Mesodermal cell (in vitro differentiated cells): ENCODE measurements around the gene MARCHF5.

ENCODE experiments used
- H3K27ac ChIP-seq: 2 replicates; pipeline ENCODE4 v1.7.0; 2013; ENCODE audit warnings: mild to moderate bottlenecking, low read depth, low read length, moderate library complexity; ENCODE audit not compliant: severe bottlenecking
- H3K36me3 ChIP-seq: 2 replicates; pipeline ENCODE4 v1.7.1; 2013; ENCODE audit warnings: mild to moderate bottlenecking, low read length, moderate library complexity; ENCODE audit not compliant: control insufficient read depth, insufficient read depth
- H3K4me1 ChIP-seq: one replicate; pipeline ENCODE4 v1.7.1; 2013; ENCODE audit warnings: mild to moderate bottlenecking, low read length; ENCODE audit not compliant: insufficient read depth, control insufficient read depth, poor library complexity, severe bottlenecking
- H3K4me3 ChIP-seq: 2 replicates; pipeline ENCODE4 v1.7.0; 2013; ENCODE audit warnings: low read length, control low read depth, mild to moderate bottlenecking; ENCODE audit not compliant: insufficient read depth, poor library complexity, severe bottlenecking; ENCODE audit errors: extremely low read depth
- H3K9me3 ChIP-seq: 2 replicates; pipeline ENCODE4 v1.7.1; 2013; ENCODE audit warnings: mild to moderate bottlenecking, low read length, moderate library complexity; ENCODE audit not compliant: control insufficient read depth
- WGBS, 2 experiments: methylation state at CpG; one replicate each; pipeline ENCODE4 v1.1.5; 2013; ENCODE audit warnings: missing lambda C conversion rate in 2 of 2; ENCODE audit not compliant: insufficient coverage in 2 of 2; 5-methylcytosine and 5-hydroxymethylcytosine counted together

MARCHF5 gene

DNA sequence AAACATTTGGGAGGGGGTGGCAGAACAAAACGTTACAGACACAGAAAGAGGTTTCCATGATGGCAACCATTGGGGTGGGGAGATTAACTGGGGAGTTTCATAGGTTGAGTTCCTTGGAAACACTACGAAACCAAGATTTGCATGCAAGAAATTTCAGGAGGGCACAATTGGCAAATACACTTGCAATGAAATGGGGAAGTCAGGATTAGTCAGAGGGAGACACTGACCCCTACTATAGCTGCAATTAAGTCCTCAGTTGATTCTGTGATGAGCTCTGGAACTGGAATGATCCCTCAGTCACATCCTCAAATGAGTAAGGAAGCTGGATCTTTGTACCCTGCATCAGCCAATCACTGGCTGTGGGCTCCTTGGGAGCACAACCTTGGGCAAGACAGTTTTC, 22.2 kb upstream of the MARCHF5 start:
- WGBS, 2 experiments = 92 to 93% methylated on average over 2 of the region's 2 CpGs
- H3K4me3 ChIP-seq = no peak overlapping the region
- H3K9me3 ChIP-seq = no peaks in the 10 kb centered on the region
- H3K27ac ChIP-seq = no peak overlapping the region
- no peaks in the 10 kb centered on the region for H3K4me1 ChIP-seq
- no peaks in the 10 kb centered on the region for H3K36me3 ChIP-seq

DNA sequence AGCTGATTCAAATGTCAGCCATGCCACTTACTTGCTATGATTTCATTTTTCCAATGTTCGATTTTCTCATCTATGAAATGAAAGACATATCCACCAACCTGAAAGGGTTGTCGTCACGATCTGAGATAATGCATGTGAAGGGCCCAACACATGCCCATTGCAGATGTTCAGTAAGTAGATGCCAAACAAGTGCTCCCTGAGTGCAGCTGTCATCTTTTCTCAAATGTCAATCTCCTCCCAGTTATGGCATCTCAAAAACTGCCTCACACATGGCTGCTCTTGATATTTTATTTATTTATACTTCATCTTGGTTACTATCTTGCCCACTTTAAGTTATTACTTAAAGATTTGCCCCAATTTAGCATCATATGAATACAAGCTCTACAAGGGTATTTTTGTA, 16.9 kb upstream of the MARCHF5 start:
- H3K27ac ChIP-seq = no peak overlapping the region
- no peaks in the 10 kb centered on the region for H3K4me1 ChIP-seq
- WGBS, 2 experiments = 97 to 100% methylated on average over 1 to 3 of the region's 3 CpGs
- H3K36me3 ChIP-seq = no peaks in the 10 kb centered on the region
- no peak overlapping the region for H3K4me3 ChIP-seq
- no peaks in the 10 kb centered on the region for H3K9me3 ChIP-seq

DNA sequence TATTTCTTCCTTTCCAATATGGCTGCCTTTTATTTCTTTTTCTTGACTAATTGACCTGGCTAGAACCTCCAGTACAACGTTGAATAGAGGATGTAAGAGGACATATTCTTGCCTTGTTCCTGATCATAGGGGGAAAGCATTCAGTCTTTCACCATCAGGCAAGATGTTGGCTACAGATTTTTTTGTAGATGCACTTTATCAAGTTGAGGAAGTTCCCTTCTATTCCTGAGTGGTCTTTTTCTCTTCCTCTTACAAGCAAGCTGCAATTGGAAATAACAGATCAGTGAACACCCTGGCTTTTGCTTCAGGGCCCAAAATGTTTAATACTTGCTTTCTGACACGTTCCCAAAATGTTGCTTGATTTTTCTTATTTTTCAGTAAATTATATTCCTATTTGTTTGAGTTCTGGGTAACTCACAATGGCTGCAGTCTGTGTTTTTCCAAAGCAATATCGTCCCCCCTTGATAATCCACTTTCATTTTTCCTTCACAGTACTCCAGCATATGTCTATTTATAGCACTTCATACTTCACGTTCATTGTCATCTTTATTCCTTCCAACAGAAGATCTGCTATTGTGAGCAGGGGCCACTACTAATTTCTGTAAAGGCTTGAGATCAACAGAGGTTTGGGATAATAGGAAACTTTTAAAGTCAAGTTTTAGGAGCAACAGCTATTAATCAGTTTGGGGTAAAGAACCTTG, 11.8 kb upstream of the MARCHF5 start:
- no peaks in the 10 kb centered on the region for H3K36me3 ChIP-seq
- no peaks in the 10 kb centered on the region for H3K9me3 ChIP-seq
- H3K4me1 ChIP-seq = no peaks in the 10 kb centered on the region
- 87 to 100% methylated on average over 1 to 3 of the region's 4 CpGs for WGBS, 2 experiments
- no peak overlapping the region for H3K27ac ChIP-seq
- H3K4me3 ChIP-seq = no peak overlapping the region

DNA sequence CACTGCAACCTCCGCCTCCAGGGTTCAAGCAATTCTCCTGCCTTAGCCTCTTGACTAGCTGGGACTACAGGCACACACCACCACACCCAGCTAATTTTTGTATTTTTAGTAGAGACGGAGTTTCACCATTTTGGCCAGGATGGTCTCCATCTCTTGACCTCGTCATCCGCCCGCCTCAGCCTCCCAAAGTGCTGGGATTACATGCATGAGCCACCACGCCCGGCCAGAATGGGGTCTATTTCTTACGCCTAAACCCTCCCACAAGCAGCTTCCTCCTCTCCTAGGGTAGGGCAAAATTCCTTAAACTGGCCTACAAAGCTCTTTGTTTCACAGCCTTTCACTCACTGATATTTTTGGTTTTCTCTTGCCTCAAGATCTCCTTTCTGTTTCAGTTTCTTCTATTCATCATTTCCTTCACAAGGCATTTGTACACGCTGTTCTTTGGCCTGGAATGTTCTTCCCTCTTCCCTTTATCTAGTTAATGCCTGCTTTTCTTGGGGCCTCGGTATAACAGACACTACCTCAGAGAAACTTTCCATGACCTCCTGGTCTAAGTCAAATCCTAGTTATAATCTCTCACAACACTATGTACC, 6.8 kb upstream of the MARCHF5 start:
- Histone ChIP-seq H3K4me1 (no peaks in the 10 kb centered on the region), H3K36me3 (no peaks in the 10 kb centered on the region), H3K27ac (no peak overlapping the region), H3K9me3 (no peaks in the 10 kb centered on the region), H3K4me3 (no peak overlapping the region)
- 85 to 96% methylated on average over 5 to 9 of the region's 10 CpGs for WGBS, 2 experiments

DNA sequence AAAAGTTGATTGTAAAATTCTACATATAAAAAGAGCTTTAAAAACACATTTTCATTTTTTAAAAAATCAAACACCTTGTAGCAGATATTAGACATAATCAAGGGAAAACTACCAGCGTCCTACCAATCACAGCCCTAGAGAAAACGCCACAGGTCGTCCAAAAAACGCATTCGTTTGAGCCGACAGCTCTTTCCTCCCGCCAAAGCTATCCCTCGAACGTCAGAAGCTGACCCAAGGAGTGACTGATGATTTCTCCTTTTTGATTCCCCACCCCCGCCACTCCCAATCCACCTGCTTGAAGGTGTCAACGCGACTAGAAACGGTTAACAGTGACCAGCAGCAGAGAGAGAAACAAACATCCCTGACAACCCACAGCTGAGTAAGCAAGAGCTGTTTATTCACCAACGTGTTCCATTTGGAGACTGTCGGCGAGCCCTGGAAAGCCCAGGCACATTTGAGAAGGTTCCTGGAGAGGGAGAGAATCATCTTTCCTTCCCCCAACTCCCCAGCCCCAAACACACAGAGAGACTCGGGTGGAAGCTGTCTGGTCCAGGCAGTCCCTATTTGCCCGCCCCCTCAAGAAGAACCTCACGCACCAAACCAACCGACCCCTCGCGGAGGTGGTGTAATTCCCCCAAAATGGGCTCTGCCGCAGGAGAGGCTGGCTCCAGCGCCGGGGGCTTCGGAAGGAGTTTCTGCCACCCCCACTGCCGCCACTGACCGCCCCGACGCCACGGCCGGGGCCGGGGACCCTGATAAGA, 711 bp upstream of the MARCHF5 start:
- Histone ChIP-seq H3K4me3 (peak overlapping the region; percentile 94), H3K27ac (peak overlapping the region; percentile 84), H3K9me3 (no peaks in the 10 kb centered on the region), H3K36me3 (peaks cover 26% of the 10 kb centered on the region), H3K4me1 (peaks cover 3% of the 10 kb centered on the region)
- WGBS, 2 experiments = 0 to 1% methylated on average over 15 to 24 of the region's 33 CpGs

DNA sequence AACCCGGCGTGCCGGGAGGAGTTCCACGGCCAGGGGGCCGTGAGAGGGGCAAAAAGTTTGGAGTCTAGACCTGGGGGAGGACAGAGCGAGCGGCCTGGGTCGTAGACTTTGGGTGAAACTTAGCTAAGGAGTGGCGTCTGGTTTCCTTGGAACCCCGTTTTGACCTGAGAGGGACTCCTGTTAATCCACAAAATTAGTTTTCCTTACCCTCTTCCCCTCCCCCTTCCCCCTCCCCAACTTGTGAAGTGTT, 574 bp downstream of the MARCHF5 start:
- peaks cover 37% of the 10 kb centered on the region for H3K36me3 ChIP-seq
- peak overlapping the region; percentile 94 for H3K4me3 ChIP-seq
- H3K4me1 ChIP-seq = peaks cover 3% of the 10 kb centered on the region
- H3K27ac ChIP-seq = peak overlapping the region; percentile 84
- 0 to 2% methylated on average over 3 to 10 of the region's 10 CpGs for WGBS, 2 experiments
- no peaks in the 10 kb centered on the region for H3K9me3 ChIP-seq

DNA sequence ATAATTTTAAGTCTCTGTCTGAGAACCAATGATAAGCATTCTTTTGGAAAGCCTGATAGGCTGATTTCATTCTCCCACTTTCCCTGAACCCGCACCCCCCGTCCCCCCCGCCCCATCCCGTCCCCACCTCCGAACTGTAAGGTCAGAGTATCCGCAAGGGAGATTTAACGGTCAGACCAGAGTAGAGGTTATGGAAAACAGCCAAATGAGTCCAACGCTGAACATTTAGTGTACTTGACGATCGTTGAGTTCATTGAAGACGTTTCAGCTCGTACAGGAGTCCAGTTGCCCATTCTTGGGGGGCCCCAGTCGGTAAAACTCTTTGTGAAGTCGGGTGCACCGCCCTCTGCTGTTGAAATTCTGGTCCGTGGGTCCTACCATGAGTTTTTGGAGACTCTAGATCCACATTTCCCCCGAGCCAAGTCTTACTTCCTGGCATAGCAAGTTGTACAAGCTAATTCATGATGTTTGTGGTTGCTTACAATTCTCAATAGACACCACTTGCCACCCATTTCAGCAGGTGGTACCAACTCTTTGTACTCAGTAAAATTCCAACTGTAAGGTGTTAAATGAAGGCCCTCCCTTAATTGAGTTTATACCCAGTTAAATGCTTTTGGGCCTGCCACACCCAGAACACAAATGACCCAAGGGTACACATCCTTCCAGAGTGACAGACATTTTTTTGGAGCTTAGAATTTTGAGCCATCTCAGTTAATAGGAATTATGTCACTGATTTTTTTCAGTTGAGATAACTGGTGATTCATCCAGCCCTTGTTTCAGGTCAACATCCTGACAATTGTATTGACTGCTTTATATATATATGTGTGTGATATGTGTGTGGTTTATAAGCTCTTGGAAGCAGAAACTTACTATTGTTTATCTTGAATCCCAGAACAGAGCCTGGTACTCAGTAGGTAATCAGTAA, 1.2 kb downstream of the MARCHF5 start:
- H3K4me3 ChIP-seq = peak overlapping the region; percentile 94
- H3K9me3 ChIP-seq = no peaks in the 10 kb centered on the region
- H3K27ac ChIP-seq = no peak overlapping the region
- peaks cover 3% of the 10 kb centered on the region for H3K4me1 ChIP-seq
- H3K36me3 ChIP-seq = peaks cover 40% of the 10 kb centered on the region
- 0 to 2% methylated on average over 9 to 10 of the region's 17 CpGs for WGBS, 2 experiments

DNA sequence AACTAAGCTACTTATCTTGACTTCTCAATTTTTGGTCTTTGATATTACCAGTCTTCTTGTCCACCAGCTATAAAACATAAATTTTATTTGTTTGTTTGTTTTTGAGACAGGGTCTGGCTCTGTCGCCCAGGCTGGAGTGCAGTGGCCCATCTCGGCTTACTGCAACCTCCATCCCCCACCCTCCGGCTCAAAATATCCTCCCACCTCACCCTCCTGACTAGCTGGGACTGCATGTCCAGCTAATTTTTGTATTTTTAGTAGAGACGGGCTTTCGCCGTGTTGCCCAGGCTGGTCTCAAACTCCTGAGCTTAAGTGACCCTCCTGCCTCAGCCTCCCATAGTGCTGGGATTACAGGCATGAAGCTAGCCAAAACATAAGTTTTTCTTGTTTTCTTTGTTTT, 7.5 kb downstream of the MARCHF5 start:
- Histone ChIP-seq H3K36me3 (peaks cover 51% of the 10 kb centered on the region), H3K4me1 (peaks cover 3% of the 10 kb centered on the region)

DNA sequence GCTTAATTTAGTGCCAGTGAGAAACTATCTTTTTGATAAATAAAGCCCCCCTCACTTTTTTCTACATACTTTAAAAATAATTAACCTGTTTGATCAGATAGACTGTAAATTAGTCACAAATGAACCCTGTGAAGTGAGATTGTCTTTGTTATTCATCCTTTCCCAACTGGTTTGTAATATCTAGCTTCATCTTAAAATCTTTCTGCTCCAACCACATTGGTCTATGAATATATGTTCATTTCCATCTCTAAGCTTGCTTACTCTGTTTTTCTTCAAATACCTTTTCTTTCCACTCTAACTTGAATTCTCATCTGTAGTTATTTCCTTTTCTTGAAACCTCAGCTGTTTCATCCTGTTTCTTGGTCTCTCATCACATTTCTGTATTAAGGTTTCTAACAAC, 12.1 kb downstream of the MARCHF5 start:
- no peaks in the 10 kb centered on the region for H3K4me1 ChIP-seq
- H3K4me3 ChIP-seq = no peak overlapping the region
- H3K9me3 ChIP-seq = no peaks in the 10 kb centered on the region
- peaks cover 26% of the 10 kb centered on the region for H3K36me3 ChIP-seq
- H3K27ac ChIP-seq = no peak overlapping the region

More for the DNA sequence above, 7.5 kb downstream of the MARCHF5 start:
- 87 to 88% methylated on average over 5 of the region's 6 CpGs for WGBS, 2 experiments
- H3K27ac ChIP-seq = no peak overlapping the region
- H3K4me3 ChIP-seq = no peak overlapping the region
- no peaks in the 10 kb centered on the region for H3K9me3 ChIP-seq

DNA sequence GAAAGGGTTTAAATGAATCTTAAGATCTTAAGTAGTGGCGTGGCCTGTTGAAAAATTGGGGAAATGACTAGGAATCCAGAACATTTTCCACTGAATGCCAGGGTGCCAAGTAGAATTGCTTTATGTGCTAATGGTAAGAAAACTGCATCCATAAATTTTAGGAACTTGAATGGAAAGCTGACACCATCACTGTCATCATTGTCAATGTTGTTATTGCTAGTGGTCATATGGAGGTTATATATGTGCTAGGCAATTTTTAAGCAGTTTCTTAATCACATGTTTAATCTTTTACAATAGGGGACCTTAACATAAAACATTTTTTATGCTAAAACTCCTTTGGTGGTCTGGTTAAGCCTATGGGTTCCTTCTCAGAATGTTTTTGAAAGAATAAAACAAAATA, 13.1 kb downstream of the MARCHF5 start:
- Histone ChIP-seq H3K27ac (no peak overlapping the region), H3K4me3 (no peak overlapping the region), H3K4me1 (no peaks in the 10 kb centered on the region), H3K36me3 (peaks cover 25% of the 10 kb centered on the region), H3K9me3 (no peaks in the 10 kb centered on the region)
- 93 to 100% methylated on average over 1 of the region's 1 CpG for WGBS, 2 experiments
